GM12873 (cell line): ENCODE measurements around the gene HCLS1.

ENCODE experiments used
- TF ChIP-seq, protein P1 (sequence below): IDR thresholded peaks from 2 replicates; pipeline ENCODE4 v1.5.1; 2012; ENCODE audit warnings: low read depth, mild to moderate bottlenecking, moderate library complexity, low read length, control low read depth; ENCODE audit not compliant: insufficient read depth; ENCODE audit errors: missing control alignments

The HCLS1 gene

DNA sequence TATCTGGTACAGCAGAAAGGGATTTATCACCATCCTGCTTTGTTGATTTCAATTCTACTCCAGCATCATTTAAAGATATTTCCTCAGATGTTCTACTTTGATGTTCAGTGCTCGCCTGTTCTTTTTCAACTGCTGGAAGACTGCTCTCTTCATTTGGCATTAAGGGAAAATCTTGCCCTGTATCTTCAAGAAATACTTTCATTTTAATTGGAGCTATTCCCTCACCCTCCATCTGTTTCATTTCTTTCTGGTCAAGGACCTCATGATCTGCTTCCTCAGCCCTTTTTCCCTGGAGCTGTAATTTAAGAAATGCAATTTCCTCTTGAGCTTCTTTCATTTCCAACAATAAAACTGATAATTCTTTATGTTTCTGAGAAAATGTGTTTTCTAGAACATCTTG, 37.8 kb upstream of the HCLS1 start:
- TF ChIP-seq, protein P1, sequence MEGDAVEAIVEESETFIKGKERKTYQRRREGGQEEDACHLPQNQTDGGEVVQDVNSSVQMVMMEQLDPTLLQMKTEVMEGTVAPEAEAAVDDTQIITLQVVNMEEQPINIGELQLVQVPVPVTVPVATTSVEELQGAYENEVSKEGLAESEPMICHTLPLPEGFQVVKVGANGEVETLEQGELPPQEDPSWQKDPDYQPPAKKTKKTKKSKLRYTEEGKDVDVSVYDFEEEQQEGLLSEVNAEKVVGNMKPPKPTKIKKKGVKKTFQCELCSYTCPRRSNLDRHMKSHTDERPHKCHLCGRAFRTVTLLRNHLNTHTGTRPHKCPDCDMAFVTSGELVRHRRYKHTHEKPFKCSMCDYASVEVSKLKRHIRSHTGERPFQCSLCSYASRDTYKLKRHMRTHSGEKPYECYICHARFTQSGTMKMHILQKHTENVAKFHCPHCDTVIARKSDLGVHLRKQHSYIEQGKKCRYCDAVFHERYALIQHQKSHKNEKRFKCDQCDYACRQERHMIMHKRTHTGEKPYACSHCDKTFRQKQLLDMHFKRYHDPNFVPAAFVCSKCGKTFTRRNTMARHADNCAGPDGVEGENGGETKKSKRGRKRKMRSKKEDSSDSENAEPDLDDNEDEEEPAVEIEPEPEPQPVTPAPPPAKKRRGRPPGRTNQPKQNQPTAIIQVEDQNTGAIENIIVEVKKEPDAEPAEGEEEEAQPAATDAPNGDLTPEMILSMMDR = no peak

DNA sequence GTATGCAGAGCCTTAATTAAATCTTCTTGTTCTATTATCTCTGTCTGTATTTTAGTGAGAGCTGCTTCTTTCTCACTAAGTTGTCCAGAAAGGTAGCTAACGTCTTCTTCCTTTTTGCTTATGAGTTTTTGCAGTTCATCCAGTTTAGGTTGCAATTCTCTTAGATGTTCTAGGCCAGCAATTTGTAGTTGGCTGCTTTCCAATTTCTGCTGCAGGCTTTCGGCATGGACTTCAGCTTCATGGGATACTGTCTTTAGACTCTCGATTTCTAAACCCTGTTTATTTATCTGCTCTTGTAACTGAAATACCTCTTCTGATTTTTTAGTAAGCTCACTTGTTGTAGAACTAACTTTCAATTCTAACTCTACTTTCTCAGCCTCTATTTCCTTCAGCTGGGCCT, 35.5 kb upstream of the HCLS1 start:
- TF ChIP-seq, protein P1 = no peak

DNA sequence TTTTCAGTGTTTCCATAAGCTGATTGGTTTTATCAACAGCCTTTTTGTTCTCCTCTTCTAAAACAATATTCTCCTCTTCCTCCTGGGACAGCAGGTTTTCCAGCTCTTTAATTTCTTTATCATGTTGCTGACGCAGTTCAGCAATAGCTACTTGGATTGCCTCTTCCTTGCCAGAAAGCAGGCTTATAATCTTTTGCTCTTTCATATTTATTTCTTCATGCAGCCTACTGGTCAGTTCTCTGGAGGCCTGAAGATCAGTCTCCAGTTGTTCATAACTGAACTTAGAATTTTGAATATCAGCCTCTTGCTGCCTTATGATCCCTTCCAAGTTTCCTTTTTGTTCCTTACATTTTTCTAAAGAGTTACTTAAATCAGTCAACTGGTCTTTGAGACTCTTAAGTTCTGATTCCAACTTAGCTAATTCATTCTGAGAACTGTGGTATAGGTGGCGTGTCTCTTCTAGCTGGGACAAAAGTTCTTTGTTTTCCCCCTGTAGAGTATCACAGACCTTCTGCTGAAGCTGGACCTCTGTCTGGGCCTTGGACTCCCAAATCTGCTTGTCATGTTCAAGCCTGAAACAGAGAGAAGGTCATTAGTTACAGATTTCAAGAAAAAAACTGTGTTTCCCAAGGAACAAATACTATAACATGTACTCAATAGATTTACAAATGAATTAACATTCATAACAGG, 31.5 kb upstream of the HCLS1 start:
- TF ChIP-seq, protein P1 = no peak

DNA sequence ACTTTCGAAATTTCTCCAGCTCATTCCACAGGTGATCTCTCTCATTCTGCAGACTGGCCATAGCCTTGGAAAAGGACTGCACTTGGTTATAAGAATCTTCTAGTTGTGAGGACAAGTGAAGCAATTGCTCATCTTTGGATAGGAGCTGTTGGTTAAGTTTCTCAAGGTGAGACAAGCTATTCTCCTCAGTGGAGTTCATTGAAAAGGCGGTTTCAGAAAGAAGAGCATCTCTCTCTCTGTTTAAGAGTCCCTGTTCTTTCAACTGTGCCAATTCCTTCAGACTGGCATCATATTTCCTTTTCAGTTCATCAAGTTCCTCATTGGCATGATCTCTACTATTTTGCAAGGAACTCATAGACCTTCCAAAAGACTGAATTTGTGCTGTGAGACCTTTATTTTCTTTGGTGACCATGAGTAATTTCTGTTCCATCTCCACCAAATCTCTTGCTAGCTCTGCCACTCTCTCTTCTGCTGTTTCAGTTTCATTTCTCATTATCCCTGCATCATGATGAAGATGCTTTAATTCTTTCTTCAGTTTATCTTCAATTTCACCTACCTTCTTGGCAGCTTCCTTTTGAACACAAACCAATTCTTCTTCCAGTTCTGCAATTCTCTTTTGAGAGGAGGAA, 30.2 kb upstream of the HCLS1 start:
- TF ChIP-seq, protein P1 = no peak

DNA sequence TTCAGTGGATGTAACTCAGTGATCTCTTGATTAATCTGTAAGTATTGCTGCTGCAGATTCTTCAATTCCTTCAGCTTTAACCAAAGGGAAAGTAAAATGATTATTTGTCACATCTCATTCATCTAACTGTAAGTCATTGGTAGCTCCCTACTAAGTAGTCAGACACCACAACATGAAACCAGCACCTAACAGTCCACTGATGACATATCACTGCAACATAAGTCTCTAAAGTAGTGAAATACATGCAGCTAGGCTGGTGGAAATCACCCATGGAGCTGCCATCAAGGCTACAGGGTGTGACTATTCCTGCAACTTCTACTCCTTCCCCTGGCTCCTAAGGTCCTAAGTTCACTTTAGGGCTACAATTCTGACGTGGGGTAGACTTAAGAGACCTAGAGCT, 21.1 kb upstream of the HCLS1 start:
- TF ChIP-seq, protein P1 = no peak

DNA sequence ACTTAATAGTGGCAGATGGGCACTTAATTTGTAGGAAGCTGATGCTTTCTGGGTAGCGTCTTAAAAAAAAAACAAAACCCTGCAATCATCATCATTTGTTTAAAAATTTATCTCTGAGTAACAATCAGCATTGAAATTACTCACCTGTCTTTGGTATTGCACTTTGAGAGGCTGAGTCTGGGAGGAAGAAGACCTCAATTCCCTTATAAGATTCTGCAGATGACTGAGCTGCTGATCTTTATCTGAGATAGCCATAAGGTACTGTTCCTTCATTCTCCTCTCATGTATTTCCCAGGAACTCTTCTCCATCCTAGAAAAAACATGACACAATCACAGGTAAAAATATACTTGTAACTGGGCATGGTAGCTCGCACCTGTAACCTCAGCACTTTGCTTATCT, 16.4 kb upstream of the HCLS1 start:
- TF ChIP-seq, protein P1 = no peak

DNA sequence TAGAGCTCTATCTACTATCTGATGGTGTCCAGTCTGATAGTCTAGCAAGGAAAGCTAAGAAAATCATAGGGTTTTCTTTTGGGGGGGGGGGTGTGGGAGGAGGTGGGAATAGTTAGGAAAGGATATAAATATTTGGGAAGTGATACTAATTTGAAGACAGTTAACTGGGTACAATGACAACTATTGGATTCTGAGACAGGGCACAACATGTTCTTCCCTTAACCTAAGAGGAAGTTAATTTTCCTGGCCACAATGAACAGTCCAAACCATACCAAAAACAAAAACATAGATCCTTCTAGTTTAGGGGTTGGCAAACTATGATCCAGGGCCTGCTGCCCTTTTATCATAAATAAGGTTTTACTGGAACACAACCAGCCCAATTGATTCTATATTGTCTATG, 10.0 kb upstream of the HCLS1 start:
- TF ChIP-seq, protein P1 = no peak
